GM21447 (cell line): ENCODE results near the gene HCFC1R1.

ENCODE experiments used
- ATAC-seq: cut with Tn5 transposase; IDR thresholded peaks from one replicate; pipeline ENCODE4 v1.9.1; 2021; ENCODE audit not compliant: unreplicated experiment

The HCFC1R1 gene

GRCh38 chr16:3035972-3036725 lies 12.4 kb upstream of the HCFC1R1 start:
- ATAC-seq = no peak

- ATAC-seq = no peak
These were observed 11.7 kb upstream of the HCFC1R1 start for GRCh38 chr16:3035289-3035971.

- no peak for ATAC-seq
These were observed 8.9 kb upstream of the HCFC1R1 start for GRCh38 chr16:3032624-3033023.

GRCh38 chr16:3030222-3031212 lies 6.8 kb upstream of the HCFC1R1 start:
- no peak for ATAC-seq

GRCh38 chr16:3029491-3030221 lies 5.9 kb upstream of the HCFC1R1 start:
- no peak for ATAC-seq

- no peak for ATAC-seq
These were observed 5.1 kb upstream of the HCFC1R1 start for GRCh38 chr16:3028716-3029319.

- ATAC-seq = no peak
These were observed 4.4 kb upstream of the HCFC1R1 start for GRCh38 chr16:3027983-3028715.

- ATAC-seq = no peak
These were observed 3.7 kb upstream of the HCFC1R1 start for GRCh38 chr16:3027489-3027795.

- ATAC-seq = no peak
These were observed 3.1 kb upstream of the HCFC1R1 start for GRCh38 chr16:3026609-3027488.

GRCh38 chr16:3026003-3026378 lies 2.2 kb upstream of the HCFC1R1 start:
- ATAC-seq = no peak

GRCh38 chr16:3025032-3026002 lies 1.6 kb upstream of the HCFC1R1 start:
- ATAC-seq = no peak

- ATAC-seq = no peak
These were observed 400 bp downstream of the HCFC1R1 start for GRCh38 chr16:3023415-3023668.

GRCh38 chr16:3022684-3023414 lies 893 bp downstream of the HCFC1R1 start:
- no peak for ATAC-seq

- ATAC-seq = no peak
These were observed 1.5 kb downstream of the HCFC1R1 start for GRCh38 chr16:3022208-3022683.

- no peak for ATAC-seq
These were observed 2.1 kb downstream of the HCFC1R1 start for GRCh38 chr16:3021449-3022207.
